Karpas-422 (cell line): Measurements from ENCODE around the gene FOXA1. TPM values are rescaled to one million over a fixed set of nuclear protein-coding genes. Genes with fewer than 3 reads are reported as not detected.

Source experiments
- DNase-seq: peaks from one replicate; pipeline ENCODE4 v3.0.0-alpha.2; 2015
- H2AFZ ChIP-seq: fragments of 200-600 bp; sonication (generic); 2 replicates; pipeline ENCODE4 v1.6.1; 2014; ENCODE audit warnings: antibody characterized with exemption, low read length, mixed read lengths
- H3K27ac ChIP-seq: fragments of 200-600 bp; sonication (generic); 2 replicates; pipeline ENCODE4 v1.5.1; 2014; ENCODE audit warnings: mild to moderate bottlenecking, low read length, moderate library complexity
- H3K27me3 ChIP-seq: fragments of 200-600 bp; sonication (generic); 2 replicates; pipeline ENCODE4 v1.6.1; 2014; ENCODE audit warnings: low read length, mixed read lengths
- H3K36me3 ChIP-seq: fragments of 200-600 bp; sonication (generic); 2 replicates; pipeline ENCODE4 v1.6.1; 2014; ENCODE audit warnings: low read length, mixed read lengths; ENCODE audit not compliant: insufficient read depth
- H3K4me1 ChIP-seq: fragments of 200-600 bp; sonication (generic); 2 replicates; pipeline ENCODE4 v1.6.1; 2014; ENCODE audit warnings: mild to moderate bottlenecking, low read length, mixed read lengths
- H3K4me2 ChIP-seq: fragments of 200-600 bp; sonication (generic); 2 replicates; pipeline ENCODE4 v1.6.1; 2014; ENCODE audit warnings: low read length, low read depth, mild to moderate bottlenecking; ENCODE audit not compliant: poor library complexity, severe bottlenecking
- H3K4me3 ChIP-seq: fragments of 200-600 bp; sonication (generic); 2 replicates; pipeline ENCODE4 v1.5.1; 2014; ENCODE audit warnings: mild to moderate bottlenecking, antibody characterized with exemption, low read length, mixed read lengths
- H3K79me2 ChIP-seq: fragments of 200-600 bp; sonication (generic); 2 replicates; pipeline ENCODE4 v1.6.1; 2014; ENCODE audit warnings: mild to moderate bottlenecking, low read length, mixed read lengths
- H3K9ac ChIP-seq: fragments of 200-600 bp; sonication (generic); 2 replicates; pipeline ENCODE4 v1.6.0; 2014; ENCODE audit warnings: low read length
- H3K9me2 ChIP-seq: fragments of 200-600 bp; sonication (generic), shearing (Covaris generic); replicated peaks from 2 replicates; pipeline ENCODE4 v1.6.0; 2014; ENCODE audit warnings: mild to moderate bottlenecking, low read length, moderate library complexity; ENCODE audit not compliant: insufficient read depth
- H3K9me3 ChIP-seq: fragments of 300-700, 200-600 bp; sonication (generic); 2 replicates; pipeline ENCODE4 v1.6.1; 2014; ENCODE audit warnings: low read length, mixed read lengths
- H4K20me1 ChIP-seq: fragments of 200-600 bp; sonication (generic); 2 replicates; pipeline ENCODE4 v1.6.1; 2014; ENCODE audit warnings: mild to moderate bottlenecking, antibody characterized with exemption, low read length, low read depth; ENCODE audit not compliant: insufficient read depth
- total RNA-seq: library from RNA; depleted of rRNA; stranded (reverse); fragments of >200 nt; shearing (Covaris generic); gene quantifications from 2 replicates; pipeline ENCODE4 v1.2.3, GENCODE V29; 2014; ENCODE audit warnings: low replicate concordance; rRNA removed

Gene FOXA1
- not detected in 2 replicates for total RNA-seq

- no peak within 1 kb of the TSS for H3K4me2 ChIP-seq
- no peaks in the 10 kb centered on the region for H3K27me3 ChIP-seq
- H3K27ac ChIP-seq: no peak within 1 kb of the TSS
- H3K9ac ChIP-seq: no peak within 1 kb of the TSS
- H3K36me3 ChIP-seq: no peaks in the 10 kb centered on the region
- no peaks in the 10 kb centered on the region for H4K20me1 ChIP-seq
- no peaks in the 10 kb centered on the region for H3K4me1 ChIP-seq
- no peaks in the 10 kb centered on the region for H3K9me3 ChIP-seq
- no peak for DNase-seq
- no peak within 1 kb of the TSS for H2AFZ ChIP-seq
- no peak within 1 kb of the TSS for H3K4me3 ChIP-seq
- no peaks in the 10 kb centered on the region for H3K9me2 ChIP-seq
- H3K79me2 ChIP-seq: no peaks in the 10 kb centered on the region
Observed at GRCh38 chr14:37594971-37595808, at the start of gene FOXA1, which contains the start of gene TTC6. FOXA1 (minus strand) TSS chr14:37595249; CDS start chr14:37594972, 277 bp downstream. TTC6 (plus strand) TSS chr14:37595629; CDS start chr14:37622065, 26,436 bp downstream.

GRCh38 chr14:37643701-37644100, 48.7 kb upstream of the FOXA1 start:
- Histone ChIP-seq H2AFZ (no peak overlapping the region), H3K4me3 (no peak overlapping the region), H3K36me3 (no peaks in the 10 kb centered on the region; the same call in 1 of the 2 replicates), H3K9ac (no peak overlapping the region), H3K27ac (no peak overlapping the region), H3K79me2 (no peaks in the 10 kb centered on the region), H3K4me2 (no peak overlapping the region), H3K4me1 (peaks cover 23% of the 10 kb centered on the region), H3K9me2 (no peaks in the 10 kb centered on the region), H3K27me3 (no peaks in the 10 kb centered on the region), H4K20me1 (no peaks in the 10 kb centered on the region), H3K9me3 (no peaks in the 10 kb centered on the region)
- no peak for DNase-seq

- H3K4me3 ChIP-seq: no peak overlapping the region
- 0 out of 2 replicates have a peak overlapping the region, but pooled peaks have one; percentile 2 for H2AFZ ChIP-seq
- no peaks in the 10 kb centered on the region for H3K27me3 ChIP-seq
- DNase-seq: no peak
- H3K9me3 ChIP-seq: no peaks in the 10 kb centered on the region
- H3K36me3 ChIP-seq: no peaks in the 10 kb centered on the region; the same call in 1 of the 2 replicates
- no peak overlapping the region for H3K9ac ChIP-seq
- H3K9me2 ChIP-seq: no peaks in the 10 kb centered on the region
- no peak overlapping the region for H3K27ac ChIP-seq
- H3K4me1 ChIP-seq: peaks cover 19% of the 10 kb centered on the region
- no peak overlapping the region for H3K4me2 ChIP-seq
- H3K79me2 ChIP-seq: no peaks in the 10 kb centered on the region
- no peaks in the 10 kb centered on the region for H4K20me1 ChIP-seq
Observed at GRCh38 chr14:37642125-37642524, 47.1 kb upstream of the FOXA1 start.

- Histone ChIP-seq H2AFZ (no peak overlapping the region), H3K27ac (no peak overlapping the region), H4K20me1 (no peaks in the 10 kb centered on the region), H3K27me3 (no peaks in the 10 kb centered on the region), H3K9ac (no peak overlapping the region), H3K4me3 (no peak overlapping the region), H3K9me3 (no peaks in the 10 kb centered on the region), H3K9me2 (no peaks in the 10 kb centered on the region), H3K36me3 (no peaks in the 10 kb centered on the region), H3K4me2 (no peak overlapping the region), H3K79me2 (no peaks in the 10 kb centered on the region), H3K4me1 (peaks cover 18% of the 10 kb centered on the region)
- DNase-seq: no peak
Observed at GRCh38 chr14:37641117-37641516, 46.1 kb upstream of the FOXA1 start.

GRCh38 chr14:37638599-37638998, 43.5 kb upstream of the FOXA1 start:
- DNase-seq: no peak
- H3K27ac ChIP-seq: no peak overlapping the region
- H3K4me1 ChIP-seq: peaks cover 18% of the 10 kb centered on the region
- no peak overlapping the region for H3K9ac ChIP-seq
- no peaks in the 10 kb centered on the region for H4K20me1 ChIP-seq
- H3K36me3 ChIP-seq: no peaks in the 10 kb centered on the region; the same call in 1 of the 2 replicates
- no peaks in the 10 kb centered on the region; the same call in 1 of the 2 replicates for H3K9me3 ChIP-seq
- H3K9me2 ChIP-seq: no peaks in the 10 kb centered on the region
- no peak overlapping the region for H2AFZ ChIP-seq
- H3K79me2 ChIP-seq: no peaks in the 10 kb centered on the region
- peaks cover 3% of the 10 kb centered on the region; the same call in 1 of the 2 replicates for H3K27me3 ChIP-seq
- H3K4me3 ChIP-seq: no peak overlapping the region
- H3K4me2 ChIP-seq: no peak overlapping the region

- Histone ChIP-seq H3K9ac (no peak overlapping the region), H3K4me2 (peak overlapping the region; percentile 15), H3K4me1 (peaks cover 18% of the 10 kb centered on the region), H3K27ac (no peak overlapping the region), H3K9me2 (no peaks in the 10 kb centered on the region), H3K4me3 (no peak overlapping the region), H3K27me3 (peaks cover 6% of the 10 kb centered on the region; the same call in 1 of the 2 replicates), H3K36me3 (no peaks in the 10 kb centered on the region; the same call in 1 of the 2 replicates), H3K79me2 (no peaks in the 10 kb centered on the region), H3K9me3 (peaks cover 6% of the 10 kb centered on the region; the same call in 1 of the 2 replicates), H4K20me1 (no peaks in the 10 kb centered on the region), H2AFZ (peak overlapping the region; percentile 12; the same call in 1 of the 2 replicates)
- DNase-seq: peak; percentile 69
Observed at GRCh38 chr14:37637341-37637740, 42.3 kb upstream of the FOXA1 start.

- Histone ChIP-seq H3K36me3 (no peaks in the 10 kb centered on the region), H3K9ac (no peak overlapping the region), H3K4me1 (peaks cover 5% of the 10 kb centered on the region), H3K9me3 (no peaks in the 10 kb centered on the region; the same call in 1 of the 2 replicates), H3K4me3 (no peak overlapping the region), H3K27ac (no peak overlapping the region), H3K9me2 (no peaks in the 10 kb centered on the region), H4K20me1 (no peaks in the 10 kb centered on the region), H2AFZ (no peak overlapping the region), H3K79me2 (no peaks in the 10 kb centered on the region), H3K27me3 (no peaks in the 10 kb centered on the region), H3K4me2 (no peak overlapping the region)
- no peak for DNase-seq
Observed at GRCh38 chr14:37625597-37626595, 30.8 kb upstream of the FOXA1 start.
